Esophagus squamous epithelium (tissue), 4 donors: ENCODE results near the gene GPC3.

Source experiments
- POLR2A ChIP-seq, 4 donors: fragments of 450-650 bp; IDR thresholded peaks; one replicate each; pipeline ENCODE4 v1.6.1; 2017; ENCODE audit warnings: antibody characterized with exemption in 4 of 4, mild to moderate bottlenecking in 4 of 4, moderate library complexity in 3 of 4
- TF ChIP-seq, protein P1 (sequence below), 6 experiments: fragments of 450-650 bp in 4 of 6; fragments of 200-600 bp in 2 of 6; sonication (generic) in 2 of 6; IDR thresholded peaks; one replicate each; pipeline ENCODE4 v1.5.1; 2016 to 2019; ENCODE audit warnings: antibody characterized with exemption in 6 of 6, mild to moderate bottlenecking in 4 of 6, moderate library complexity in 4 of 6

DNA sequence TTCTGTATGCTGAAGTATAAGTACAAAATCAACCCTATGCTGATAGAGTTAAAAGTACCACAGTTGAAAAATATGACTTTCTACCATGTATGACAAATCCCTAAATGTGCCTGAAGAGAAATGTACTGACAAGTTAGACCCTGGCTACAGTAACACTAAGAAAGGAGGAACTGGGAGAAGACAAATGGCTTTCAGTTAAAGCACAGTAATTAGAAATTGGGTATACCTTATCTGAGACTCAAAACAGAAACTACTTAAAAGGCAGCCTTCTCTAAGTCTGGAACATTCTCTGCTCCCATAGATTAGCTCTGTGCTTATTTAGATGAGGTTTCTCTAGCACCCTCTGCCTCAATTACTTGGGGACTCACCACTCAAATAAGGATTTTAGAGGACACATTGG is 189.1 kb downstream of the GPC3 start:
- TF ChIP-seq, protein P1, sequence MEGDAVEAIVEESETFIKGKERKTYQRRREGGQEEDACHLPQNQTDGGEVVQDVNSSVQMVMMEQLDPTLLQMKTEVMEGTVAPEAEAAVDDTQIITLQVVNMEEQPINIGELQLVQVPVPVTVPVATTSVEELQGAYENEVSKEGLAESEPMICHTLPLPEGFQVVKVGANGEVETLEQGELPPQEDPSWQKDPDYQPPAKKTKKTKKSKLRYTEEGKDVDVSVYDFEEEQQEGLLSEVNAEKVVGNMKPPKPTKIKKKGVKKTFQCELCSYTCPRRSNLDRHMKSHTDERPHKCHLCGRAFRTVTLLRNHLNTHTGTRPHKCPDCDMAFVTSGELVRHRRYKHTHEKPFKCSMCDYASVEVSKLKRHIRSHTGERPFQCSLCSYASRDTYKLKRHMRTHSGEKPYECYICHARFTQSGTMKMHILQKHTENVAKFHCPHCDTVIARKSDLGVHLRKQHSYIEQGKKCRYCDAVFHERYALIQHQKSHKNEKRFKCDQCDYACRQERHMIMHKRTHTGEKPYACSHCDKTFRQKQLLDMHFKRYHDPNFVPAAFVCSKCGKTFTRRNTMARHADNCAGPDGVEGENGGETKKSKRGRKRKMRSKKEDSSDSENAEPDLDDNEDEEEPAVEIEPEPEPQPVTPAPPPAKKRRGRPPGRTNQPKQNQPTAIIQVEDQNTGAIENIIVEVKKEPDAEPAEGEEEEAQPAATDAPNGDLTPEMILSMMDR (IDR thresholded peaks at IDR 0.05): no peak
- no peak for TF ChIP-seq POLR2A (IDR thresholded peaks at IDR 0.05)
